Tibial nerve (tissue), 3 donors: ENCODE measurements around the gene ACAD10.

Experiments
- CTCF ChIP-seq, 5 experiments: fragments of 200-600 bp in 3 of 5; fragments of 450-650 bp in 2 of 5; sonication (generic) in 3 of 5; IDR thresholded peaks; one replicate each; pipeline ENCODE4 v1.5.1; 2016 to 2019; ENCODE audit warnings: antibody characterized with exemption in 5 of 5, mild to moderate bottlenecking in 3 of 5, moderate library complexity in 2 of 5
- POLR2A ChIP-seq, 2 donors: fragments of 450-650 bp; IDR thresholded peaks; one replicate each; pipeline ENCODE4 v1.6.1; 2017; ENCODE audit warnings: antibody characterized with exemption in 2 of 2, mild to moderate bottlenecking in 2 of 2, moderate library complexity in 2 of 2

DNA sequence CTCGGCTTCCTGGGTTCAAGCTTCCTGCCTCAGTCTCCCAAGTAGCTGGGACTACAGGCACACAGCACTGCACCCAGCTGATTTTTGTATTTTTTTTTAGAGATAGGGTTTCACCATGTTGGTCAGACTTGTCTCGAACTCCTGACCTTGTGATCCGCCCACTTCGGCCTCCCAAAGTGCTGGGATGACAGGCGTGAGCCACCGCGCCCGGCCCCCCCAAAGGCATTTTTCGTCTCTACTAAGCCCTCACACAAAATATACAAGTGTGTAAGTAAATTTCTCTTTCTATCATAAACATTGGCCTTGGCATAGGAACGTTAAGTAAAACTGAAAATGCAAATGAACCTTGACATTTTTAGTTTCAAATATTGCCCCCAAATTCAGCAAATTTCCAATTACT, 2.1 kb downstream of the ACAD10 start:
- no peak for TF ChIP-seq CTCF (IDR thresholded peaks at IDR 0.05)
- TF ChIP-seq POLR2A (IDR thresholded peaks at IDR 0.05), result no peak
